K562 (cell line): ENCODE results near the gene DGKZ. TPM values are rescaled to one million over a fixed set of nuclear protein-coding genes. Genes with fewer than 3 reads are reported as not detected.

Source experiments
- ZBTB40 ChIP-seq, 2 experiments: fragments of 450-650 bp in 1 of 2; sonication (generic) in 1 of 2; formaldehyde crosslinking in 1 of 2; IDR thresholded peaks; 2 replicates each; pipeline versions ENCODE4 v1.7.1 to v1.9.0; 2016 to 2022; ENCODE audit warnings: inconsistent platforms in 1 of 2, mild to moderate bottlenecking in 1 of 2, missing genetic modification reagents in 1 of 2
- polyA plus RNA-seq, 8 experiments: library from polyadenylated mRNA; depleted of rRNA in 4 of 8; stranded (reverse) in 5 of 8; unstranded in 3 of 8; fragments of >200 nt; fragmentation: Nextera tagmentation in 2 of 8; fragmentation: Illumina TruSeq in 1 of 8; extraction: Ambion mirVana in 2 of 8; extraction: Trizol in 1 of 8; gene quantifications; 2 replicates each; pipeline versions ENCODE4 v1.2.1 to v1.2.3, GENCODE V29; 2011 to 2014; ENCODE audit warnings: inconsistent platforms in 1 of 8, missing spikeins in 1 of 8
- total RNA-seq, 7 experiments: library from RNA; depleted of rRNA in 6 of 7; stranded (reverse); fragments of >200 nt in 6 of 7; fragmentation: Illumina TruSeq in 2 of 7; extraction: Trizol in 2 of 7; gene quantifications; 2 replicates each; pipeline versions ENCODE4 v1.2.1 to v1.2.3, GENCODE V29; 2011 to 2021; ENCODE audit warnings: low replicate concordance in 1 of 7
- TF ChIP-seq, protein P1 (sequence below), 2 experiments: fragments of 450-650 bp; IDR thresholded peaks; 2 replicates each; pipeline ENCODE4 v1.6.1; 2016; ENCODE audit warnings: mild to moderate bottlenecking in 2 of 2, borderline replicate concordance in 1 of 2, low read depth in 1 of 2, moderate library complexity in 1 of 2
- TF ChIP-seq, protein P2 (sequence below): fragments of 250-450 bp; sonication (Bioruptor Pico); IDR thresholded peaks from 2 replicates; pipeline ENCODE4 v1.4.0; 2020

DGKZ gene
- total and polyA plus RNA-seq, 9 of the 15 experiments (the other 6 are each of a cell fraction or from before 2014, with no cell fraction given): 0.51 to 100 (median 44.2) TPM

DNA sequence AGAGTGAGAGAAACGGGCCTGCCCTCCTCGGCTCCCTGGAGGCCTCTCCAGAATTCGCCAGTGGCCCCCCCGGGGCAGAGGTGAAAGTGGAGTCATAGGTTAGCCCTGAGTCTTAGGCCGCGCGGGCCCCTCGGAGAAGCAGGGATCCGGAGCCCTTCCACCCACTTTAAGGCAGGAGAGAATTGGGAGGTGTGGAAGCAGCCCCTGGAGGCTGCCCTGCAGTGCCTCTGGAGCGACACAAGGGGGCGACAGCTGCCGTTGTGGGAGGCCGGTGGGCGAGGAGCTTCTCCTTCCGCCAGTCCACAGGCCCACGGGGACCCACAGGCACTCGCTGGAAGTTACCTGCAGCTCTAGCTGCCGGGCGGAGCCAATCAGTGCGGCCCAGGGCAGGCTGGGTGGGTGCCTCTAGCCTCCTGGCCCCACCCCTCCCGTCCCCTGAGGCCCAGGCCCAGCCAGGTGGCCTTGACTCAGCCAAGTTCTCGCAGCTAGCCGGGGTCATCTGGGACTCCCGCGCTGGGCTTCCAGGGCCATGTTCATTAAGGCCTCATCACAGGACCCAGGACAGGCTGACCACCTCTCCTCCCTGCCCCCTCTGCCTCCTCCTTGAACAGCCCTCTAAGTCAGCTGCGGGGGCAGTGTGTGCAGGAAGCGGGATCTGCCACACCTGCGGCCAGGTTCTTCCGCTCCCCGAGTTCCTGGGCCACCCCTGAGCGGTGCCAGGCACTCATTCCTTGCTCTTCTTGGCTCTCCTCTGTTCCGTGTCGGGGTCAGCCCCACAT is 5.0 kb downstream of the DGKZ start (continued):
- TF ChIP-seq ZBTB40 (IDR thresholded peaks at IDR 0.05) (peak; percentile 75), ZBTB40 (CRISPR knock-in tag; IDR thresholded peaks at IDR 0.05) (no peak)
- TF ChIP-seq, protein P1, sequence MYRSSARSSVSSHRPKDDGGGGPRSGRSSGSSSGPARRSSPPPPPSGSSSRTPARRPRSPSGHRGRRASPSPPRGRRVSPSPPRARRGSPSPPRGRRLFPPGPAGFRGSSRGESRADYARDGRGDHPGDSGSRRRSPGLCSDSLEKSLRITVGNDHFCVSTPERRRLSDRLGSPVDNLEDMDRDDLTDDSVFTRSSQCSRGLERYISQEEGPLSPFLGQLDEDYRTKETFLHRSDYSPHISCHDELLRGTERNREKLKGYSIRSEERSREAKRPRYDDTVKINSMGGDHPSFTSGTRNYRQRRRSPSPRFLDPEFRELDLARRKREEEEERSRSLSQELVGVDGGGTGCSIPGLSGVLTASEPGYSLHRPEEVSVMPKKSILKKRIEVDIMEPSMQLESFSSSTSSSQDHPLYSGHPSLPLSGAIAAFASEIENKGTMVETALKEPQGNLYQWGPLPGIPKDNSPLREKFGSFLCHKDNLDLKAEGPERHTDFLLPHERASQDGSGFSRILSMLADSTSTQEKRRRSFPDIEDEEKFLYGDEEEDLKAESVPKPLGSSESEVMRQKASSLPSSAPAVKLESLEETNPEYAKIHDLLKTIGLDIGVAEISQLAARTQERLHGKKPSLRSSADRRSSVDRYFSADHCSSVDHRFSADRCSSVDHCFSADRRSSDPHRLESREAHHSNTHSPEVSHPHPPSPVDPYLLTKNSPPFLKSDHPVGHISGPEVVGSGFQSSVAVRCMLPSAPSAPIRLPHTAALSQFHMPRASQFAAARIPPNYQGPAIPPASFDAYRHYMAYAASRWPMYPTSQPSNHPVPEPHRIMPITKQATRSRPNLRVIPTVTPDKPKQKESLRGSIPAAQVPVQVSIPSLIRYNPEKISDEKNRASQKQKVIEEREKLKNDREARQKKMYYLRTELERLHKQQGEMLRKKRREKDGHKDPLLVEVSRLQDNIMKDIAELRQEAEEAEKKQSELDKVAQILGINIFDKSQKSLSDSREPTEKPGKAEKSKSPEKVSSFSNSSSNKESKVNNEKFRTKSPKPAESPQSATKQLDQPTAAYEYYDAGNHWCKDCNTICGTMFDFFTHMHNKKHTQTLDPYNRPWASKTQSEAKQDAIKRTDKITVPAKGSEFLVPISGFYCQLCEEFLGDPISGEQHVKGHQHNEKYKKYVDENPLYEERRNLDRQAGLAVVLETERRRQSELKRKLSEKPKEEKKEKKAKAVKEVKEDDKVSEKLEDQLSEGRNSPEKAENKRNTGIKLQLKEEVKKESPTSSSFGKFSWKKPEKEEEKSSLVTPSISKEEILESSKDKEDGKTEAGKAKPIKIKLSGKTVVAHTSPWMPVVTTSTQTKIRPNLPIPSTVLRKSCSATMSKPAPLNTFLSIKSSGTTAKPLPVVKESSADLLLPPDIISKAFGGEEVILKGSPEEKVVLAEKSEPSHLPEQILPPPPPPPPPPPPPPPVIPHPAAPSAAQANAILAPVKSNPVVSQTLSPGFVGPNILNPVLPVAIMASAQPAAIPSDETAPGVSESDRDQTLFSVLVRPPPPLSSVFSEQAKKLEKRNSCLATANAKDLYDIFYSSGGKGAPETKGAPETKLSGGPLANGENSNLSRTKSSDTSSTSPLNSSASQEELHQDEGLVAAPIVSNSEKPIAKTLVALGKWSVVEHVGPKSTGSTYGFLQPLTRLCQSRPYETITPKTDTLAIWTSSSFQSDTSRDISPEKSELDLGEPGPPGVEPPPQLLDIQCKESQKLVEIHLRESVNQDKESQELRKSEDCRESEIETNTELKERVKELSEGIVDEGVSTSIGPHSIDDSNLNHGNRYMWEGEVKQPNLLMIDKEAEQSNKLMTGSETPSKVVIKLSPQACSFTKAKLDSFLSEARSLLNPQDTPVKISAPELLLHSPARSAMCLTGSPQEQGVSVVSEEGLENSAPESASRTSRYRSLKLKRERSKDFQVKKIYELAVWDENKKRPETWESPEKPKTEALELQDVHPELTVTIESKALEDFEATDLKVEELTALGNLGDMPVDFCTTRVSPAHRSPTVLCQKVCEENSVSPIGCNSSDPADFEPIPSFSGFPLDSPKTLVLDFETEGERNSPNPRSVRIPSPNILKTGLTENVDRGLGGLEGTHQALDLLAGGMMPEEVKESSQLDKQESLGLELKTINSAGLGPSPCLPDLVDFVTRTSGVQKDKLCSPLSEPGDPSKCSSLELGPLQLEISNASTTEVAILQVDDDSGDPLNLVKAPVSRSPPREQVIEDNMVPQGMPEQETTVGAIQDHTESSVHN (IDR thresholded peaks at IDR 0.05; ENCODE audit: borderline replicate concordance in 1 of 2, low read depth in 1 of 2): no peak
- TF ChIP-seq, protein P2, sequence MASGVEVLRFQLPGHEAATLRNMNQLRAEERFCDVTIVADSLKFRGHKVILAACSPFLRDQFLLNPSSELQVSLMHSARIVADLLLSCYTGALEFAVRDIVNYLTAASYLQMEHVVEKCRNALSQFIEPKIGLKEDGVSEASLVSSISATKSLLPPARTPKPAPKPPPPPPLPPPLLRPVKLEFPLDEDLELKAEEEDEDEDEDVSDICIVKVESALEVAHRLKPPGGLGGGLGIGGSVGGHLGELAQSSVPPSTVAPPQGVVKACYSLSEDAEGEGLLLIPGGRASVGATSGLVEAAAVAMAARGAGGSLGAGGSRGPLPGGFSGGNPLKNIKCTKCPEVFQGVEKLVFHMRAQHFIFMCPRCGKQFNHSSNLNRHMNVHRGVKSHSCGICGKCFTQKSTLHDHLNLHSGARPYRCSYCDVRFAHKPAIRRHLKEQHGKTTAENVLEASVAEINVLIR (CRISPR knock-in tag): no peak
